Measurements from ENCODE around the gene RCN2. TPM values are rescaled to one million over a fixed set of nuclear protein-coding genes. Genes with fewer than 3 reads are reported as not detected.
"Not testable (repeated sequence)": the region's sequence is repeated elsewhere in the genome, so short reads cannot be mapped to it uniquely, and the experiment has no call there.

Gene RCN2, protein sequence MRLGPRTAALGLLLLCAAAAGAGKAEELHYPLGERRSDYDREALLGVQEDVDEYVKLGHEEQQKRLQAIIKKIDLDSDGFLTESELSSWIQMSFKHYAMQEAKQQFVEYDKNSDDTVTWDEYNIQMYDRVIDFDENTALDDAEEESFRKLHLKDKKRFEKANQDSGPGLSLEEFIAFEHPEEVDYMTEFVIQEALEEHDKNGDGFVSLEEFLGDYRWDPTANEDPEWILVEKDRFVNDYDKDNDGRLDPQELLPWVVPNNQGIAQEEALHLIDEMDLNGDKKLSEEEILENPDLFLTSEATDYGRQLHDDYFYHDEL
- polyA plus RNA-seq (ENCODE audit: insufficient read depth in 1 of 5, insufficient read length in 5 of 5, low replicate concordance in 1 of 5) = 100 to 1,000 TPM; 172 to 236 (median 213) TPM
- long read RNA-seq, donor 1, full-length matches to known transcripts = 138 of 189 reads
- long read RNA-seq, donor 1, partial matches to known transcripts = 46 of 189 reads
- long read RNA-seq, donor 1, other reads (novel, unspliced or antisense) = 5 of 189 reads
- long read RNA-seq, donor 2, full-length matches to known transcripts = 110 of 118 reads
- long read RNA-seq, donor 2, partial matches to known transcripts = 8 of 118 reads
- long read RNA-seq, donor 2, other reads (novel, unspliced or antisense) = 0 of 118 reads
- long read RNA-seq, donor 3, full-length matches to known transcripts = 99 of 115 reads
- long read RNA-seq, donor 3, partial matches to known transcripts = 16 of 115 reads
- long read RNA-seq, donor 3, other reads (novel, unspliced or antisense) = 0 of 115 reads
- long read RNA-seq, donor 4, full-length matches to known transcripts = 57 of 67 reads
- long read RNA-seq, donor 4, partial matches to known transcripts = 10 of 67 reads
- long read RNA-seq, donor 4, other reads (novel, unspliced or antisense) = 0 of 67 reads
- long read RNA-seq, donor 5, full-length matches to known transcripts = 137 of 169 reads
- long read RNA-seq, donor 5, partial matches to known transcripts = 32 of 169 reads
- long read RNA-seq, donor 5, other reads (novel, unspliced or antisense) = 0 of 169 reads
- long read RNA-seq, donor 6, full-length matches to known transcripts = 134 of 155 reads
- long read RNA-seq, donor 6, partial matches to known transcripts = 21 of 155 reads
- long read RNA-seq, donor 6, other reads (novel, unspliced or antisense) = 0 of 155 reads
- long read RNA-seq, donor 7, full-length matches to known transcripts = 76 of 82 reads
- long read RNA-seq, donor 7, partial matches to known transcripts = 6 of 82 reads
- long read RNA-seq, donor 7, other reads (novel, unspliced or antisense) = 0 of 82 reads
- long read RNA-seq, donor 8, full-length matches to known transcripts = 44 of 53 reads
- long read RNA-seq, donor 8, partial matches to known transcripts = 9 of 53 reads
- long read RNA-seq, donor 8, other reads (novel, unspliced or antisense) = 0 of 53 reads

- DNase-seq = peak; percentile 93 to 95
Measured at GRCh38 chr15:76931397-76932134, at the start of gene RCN2. Gene RCN2, plus strand, starts transcription at chr15:76931749. Its CDS starts 93 bp downstream, at chr15:76931842.

DNA sequence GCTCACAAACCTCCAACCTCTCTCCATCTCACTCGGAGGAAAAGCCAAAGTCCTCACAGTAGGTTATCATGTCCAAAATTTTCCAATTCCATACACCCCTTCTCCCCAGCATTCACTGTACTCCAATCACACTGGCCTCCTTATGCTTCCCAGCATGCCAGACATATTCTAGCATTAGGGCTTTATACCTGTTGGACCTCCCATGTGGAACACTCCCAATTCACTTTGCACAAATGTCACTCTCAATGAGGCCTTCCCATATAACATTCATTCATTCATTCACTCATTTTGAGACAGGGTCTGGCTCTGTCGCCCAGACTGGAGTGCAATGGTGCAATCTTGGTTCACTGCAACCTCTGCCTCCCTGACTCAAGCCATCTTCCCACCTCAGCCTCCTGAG lies 46.3 kb upstream of the RCN2 start:
- DNase-seq = no peak

DNA sequence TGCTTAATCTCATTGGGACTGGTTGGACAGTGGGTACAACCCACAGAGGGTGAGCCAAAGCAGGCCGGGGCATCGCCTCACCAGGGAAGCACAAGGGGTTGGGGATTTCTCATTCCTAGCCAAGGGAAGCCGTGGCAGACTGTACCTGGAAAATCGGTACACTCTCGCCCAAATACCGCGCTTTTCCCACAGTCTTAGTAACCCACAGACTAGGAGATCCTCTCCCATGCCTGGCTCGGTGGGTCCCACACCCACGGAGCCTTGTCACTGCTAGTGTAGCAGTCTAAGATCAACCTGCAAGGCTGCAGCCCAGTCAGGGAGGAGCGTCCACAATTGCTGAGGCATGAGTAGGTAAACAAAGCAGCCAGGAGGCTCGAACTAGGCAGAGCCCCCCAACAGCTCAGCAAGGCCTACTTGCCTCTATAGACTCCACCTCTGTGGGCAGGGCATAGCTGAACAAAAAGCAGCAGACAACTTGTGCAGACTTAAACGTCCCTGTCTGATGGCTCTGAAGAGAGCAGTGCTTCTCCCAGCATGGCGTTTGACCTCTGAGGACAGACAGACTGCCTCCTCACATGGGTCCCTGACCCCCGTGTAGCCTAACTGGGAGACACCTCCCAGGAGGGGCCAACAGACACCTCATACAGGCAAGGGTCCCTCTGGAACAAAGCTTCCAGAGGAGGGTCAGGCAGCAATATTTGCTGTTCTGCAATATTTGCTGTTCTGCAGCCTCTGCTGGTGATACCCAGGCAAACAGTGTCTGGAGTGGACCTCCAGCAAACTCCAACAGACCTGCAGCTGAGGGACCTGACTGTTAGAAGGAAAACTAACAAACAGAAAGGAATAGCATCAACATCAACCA lies 44.0 kb upstream of the RCN2 start:
- not testable (repeated sequence) for DNase-seq

DNA sequence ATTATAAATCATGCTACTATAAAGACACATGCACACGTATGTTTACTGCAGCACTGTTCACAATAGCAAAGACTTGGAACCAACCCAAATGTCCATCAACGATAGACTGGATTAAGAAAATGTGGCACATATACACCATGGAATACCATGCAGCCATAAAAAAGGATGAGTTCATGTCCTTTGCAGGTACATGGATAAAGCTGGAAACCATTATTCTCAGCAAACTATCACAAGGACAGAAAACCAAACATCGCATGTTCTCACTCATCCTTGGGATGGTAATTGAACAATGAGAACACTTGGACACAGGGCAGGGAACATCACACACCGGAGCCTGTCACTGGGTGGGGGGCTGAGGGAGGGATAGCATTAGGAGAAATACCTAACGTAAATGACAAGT lies 38.7 kb upstream of the RCN2 start:
- not testable (repeated sequence) for DNase-seq

DNA sequence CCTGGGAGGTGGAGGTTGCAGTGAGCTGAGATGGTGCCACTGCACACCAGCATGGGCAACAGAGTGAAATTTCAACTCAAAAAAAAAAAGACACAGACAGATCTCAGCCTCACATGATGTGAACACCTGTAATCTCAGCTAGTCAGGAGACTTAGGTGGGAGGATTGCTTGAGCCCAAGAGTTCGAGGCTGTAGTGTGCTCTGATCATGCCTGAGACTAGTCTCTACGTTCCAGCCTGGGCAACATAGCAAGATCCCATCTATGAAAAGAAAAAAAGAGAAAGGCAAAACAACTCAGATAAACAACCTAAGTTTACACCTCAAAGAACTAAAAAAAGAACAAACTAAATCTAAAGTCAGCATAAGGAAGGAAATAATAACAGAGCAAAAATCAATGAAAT lies 37.4 kb upstream of the RCN2 start:
- no peak for DNase-seq

DNA sequence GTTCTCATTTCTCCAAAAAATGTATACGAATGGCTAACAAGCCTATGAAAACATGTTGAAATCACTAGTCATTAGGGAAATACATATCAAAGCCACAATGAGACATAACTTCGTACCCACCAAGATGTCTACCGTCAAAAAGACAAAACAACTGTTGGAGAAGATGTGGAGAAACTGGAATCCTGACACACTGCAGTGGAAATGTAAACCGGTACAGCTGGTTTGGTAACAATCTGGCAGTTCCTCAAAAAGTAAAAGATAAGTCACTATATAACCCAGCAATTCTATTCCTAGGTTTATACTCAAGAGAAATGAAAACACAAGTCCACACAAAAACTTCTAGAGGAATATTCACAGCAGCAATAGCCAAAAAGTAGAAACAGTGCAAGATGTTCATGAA lies 33.4 kb upstream of the RCN2 start:
- DNase-seq = no peak

- DNase-seq = not testable (repeated sequence)
Measured at GRCh38 chr15:76899176-76899930, 32.2 kb upstream of the RCN2 start.

DNA sequence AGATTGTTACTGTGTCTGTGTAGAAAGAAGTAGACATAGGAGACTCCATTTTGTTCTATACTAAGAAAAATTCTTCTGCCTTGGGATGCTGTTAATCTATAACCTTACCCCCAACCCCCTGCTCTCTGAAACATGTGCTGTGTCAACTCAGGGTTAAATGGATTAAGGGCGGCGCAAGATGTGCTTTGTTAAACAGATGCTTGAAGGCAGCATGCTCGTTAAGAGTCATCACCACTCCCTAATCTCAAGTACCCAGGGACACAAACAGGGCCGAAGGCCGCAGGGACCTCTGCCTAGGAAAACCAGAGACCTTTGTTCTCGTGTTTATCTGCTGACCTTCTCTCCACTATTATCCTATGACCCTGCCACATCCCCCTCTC lies 31.6 kb upstream of the RCN2 start:
- not testable (repeated sequence) for DNase-seq

GRCh38 chr15:76901965-76902364 lies 29.6 kb upstream of the RCN2 start:
- no peak for DNase-seq

DNA sequence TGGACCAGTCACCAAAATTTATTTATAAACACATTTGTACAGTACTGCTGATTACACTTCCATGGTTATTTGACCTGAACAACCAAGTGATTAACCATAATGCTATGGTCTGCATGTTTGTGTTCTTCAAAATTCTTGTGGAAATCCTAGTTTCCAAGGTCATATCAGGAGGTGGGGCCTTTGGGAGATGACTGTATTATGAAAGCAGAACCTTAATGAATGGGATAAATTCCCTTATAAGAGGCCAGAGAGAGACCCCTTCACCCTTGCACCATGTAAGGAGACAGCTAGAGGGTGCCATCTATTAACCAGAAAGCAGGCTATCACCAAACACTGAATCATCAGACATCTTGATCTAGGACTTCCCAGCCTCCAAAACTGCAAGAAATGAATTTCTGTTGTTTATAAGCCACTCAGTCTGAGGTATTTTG lies 28.3 kb upstream of the RCN2 start:
- no peak for DNase-seq

DNA sequence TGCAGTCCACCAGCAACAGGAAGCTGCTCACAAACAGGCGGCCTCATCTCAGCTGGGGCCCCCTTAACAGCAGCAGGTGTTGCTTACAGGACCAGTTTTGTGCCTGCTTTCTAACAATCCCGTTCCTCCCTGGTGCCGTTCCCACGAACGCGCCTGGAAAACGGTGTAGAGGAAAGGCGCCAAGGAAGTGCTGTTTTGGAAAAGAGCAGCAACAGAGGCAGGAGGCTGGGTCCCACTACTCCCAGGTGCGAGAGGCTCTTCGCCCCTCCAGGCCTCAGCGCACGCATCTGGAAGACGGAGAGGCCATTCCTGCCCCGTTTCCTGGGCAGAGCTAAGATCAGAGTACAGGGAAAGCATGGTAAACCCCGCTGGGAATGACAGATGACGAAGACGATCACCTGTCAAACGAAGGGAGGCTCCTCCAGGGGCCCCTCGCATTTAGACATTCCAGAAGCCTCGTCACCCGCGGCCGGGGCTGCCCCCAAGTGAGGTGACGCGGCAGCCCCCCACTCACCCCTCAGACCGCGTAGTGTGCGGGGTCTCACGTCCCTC lies 27.0 kb upstream of the RCN2 start:
- peak; percentile 41 to 45 for DNase-seq

GRCh38 chr15:76905013-76905839 lies 26.3 kb upstream of the RCN2 start, which contains the start of gene SCAPER:
Gene SCAPER, minus strand, starts transcription at chr15:76905340. Its CDS starts 21,523 bp downstream, at chr15:76883817.
- DNase-seq = peak; percentile 91

DNA sequence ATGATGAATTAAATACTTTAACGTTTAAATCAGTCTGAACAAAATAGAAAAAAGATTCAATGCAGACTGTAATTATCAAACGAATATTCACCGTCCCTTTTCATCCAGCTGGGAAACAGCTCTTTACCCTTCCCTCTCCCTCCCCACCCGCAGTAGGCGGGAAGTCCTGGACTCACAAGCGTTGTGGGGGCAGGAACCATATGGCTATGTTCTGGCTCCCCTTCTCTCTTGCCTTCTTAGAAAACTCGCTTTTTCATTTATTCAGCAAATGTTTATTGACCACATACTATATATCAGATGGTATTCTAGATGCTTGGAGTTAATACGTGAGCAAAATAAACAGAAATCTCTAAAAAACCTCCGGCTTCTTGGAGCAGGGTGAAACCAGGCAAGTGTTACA lies 25.7 kb upstream of the RCN2 start:
- DNase-seq = peak in 1 of 2 donors; percentile 16

DNA sequence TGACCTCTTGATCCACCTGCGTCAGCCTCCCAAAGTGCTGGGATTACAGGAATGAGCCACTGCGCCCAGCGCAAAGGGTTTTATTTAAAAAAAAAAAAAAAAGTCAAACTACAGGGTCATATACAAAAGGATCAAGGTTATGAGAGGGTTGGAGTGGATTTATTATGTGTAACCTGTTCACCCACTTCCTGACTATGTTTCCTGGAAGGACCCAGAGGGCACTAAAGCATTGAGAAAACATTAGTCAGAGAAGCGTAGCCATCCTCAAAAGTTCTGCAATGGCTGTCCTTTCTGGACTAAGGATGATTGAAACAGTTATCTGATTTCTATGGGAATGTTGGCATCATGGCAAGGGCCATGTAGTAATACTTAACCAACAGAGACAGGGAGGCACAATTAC lies 19.1 kb upstream of the RCN2 start:
- DNase-seq = no peak

GRCh38 chr15:76913737-76914136 lies 17.8 kb upstream of the RCN2 start:
- DNase-seq = no peak

- no peak for DNase-seq
Measured at GRCh38 chr15:76916369-76916768, 15.2 kb upstream of the RCN2 start.

DNA sequence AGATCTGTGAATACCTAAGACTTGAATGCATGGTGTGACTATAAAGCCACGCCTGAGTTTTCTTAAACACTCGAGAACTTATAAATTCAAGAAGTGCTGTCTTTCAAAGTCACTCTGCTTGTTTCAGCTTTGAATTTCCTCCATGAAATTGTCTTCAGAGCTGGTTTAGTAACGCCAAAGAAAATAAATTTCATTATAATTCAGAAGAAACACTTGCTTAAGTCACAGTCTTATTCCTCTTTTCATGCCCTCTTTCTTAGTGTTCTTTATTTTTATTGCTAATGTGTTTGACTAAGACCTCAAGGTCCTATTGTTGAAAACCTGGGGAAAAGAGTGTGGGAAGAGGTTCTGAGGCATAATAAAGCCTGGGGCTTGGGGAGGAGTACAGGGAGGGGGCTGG lies 3.3 kb upstream of the RCN2 start:
- no peak for DNase-seq
